Right lobe of liver (tissue), 4 donors: Measurements from ENCODE around the gene PRSS16.

Experiments
- POLR2A ChIP-seq: fragments of 450-650 bp; IDR thresholded peaks from one replicate; pipeline ENCODE4 v1.6.1; 2017; ENCODE audit warnings: antibody characterized with exemption, mild to moderate bottlenecking
- TF ChIP-seq, protein P1 (sequence below), 4 donors: fragments of 200-600 bp in 3 of 4; fragments of 450-650 bp in 1 of 4; IDR thresholded peaks; one replicate each; pipeline versions ENCODE4 v1.5.1 to v1.8.0; 2016 to 2022; ENCODE audit warnings: antibody characterized with exemption in 4 of 4, mild to moderate bottlenecking in 2 of 4
- donor health status: DM: no; HTN: no; CAD: no.
- donor health status: DM: no; HTN: no; CAD: no.
- donor health status: DM: no; HTN: yes; CAD: no.

DNA sequence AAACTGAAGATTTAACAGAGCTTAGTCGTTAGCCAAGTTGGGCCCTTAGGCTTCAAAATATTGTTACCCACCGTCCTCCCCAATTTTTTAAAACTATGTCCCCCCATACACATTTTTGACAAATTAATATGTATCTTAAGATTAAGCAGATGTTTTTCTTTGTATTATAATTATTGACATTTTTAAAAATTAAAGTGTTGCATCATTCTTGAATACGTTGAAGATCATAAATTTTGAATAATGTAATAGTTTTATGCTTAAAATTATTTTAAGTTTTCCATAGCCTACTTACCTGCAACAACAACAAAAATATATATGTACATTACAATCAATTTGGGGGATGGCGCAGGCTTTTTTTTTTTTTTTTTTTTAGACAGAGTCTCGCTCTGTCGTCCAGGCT, 8.2 kb upstream of the PRSS16 start:
- TF ChIP-seq, protein P1, sequence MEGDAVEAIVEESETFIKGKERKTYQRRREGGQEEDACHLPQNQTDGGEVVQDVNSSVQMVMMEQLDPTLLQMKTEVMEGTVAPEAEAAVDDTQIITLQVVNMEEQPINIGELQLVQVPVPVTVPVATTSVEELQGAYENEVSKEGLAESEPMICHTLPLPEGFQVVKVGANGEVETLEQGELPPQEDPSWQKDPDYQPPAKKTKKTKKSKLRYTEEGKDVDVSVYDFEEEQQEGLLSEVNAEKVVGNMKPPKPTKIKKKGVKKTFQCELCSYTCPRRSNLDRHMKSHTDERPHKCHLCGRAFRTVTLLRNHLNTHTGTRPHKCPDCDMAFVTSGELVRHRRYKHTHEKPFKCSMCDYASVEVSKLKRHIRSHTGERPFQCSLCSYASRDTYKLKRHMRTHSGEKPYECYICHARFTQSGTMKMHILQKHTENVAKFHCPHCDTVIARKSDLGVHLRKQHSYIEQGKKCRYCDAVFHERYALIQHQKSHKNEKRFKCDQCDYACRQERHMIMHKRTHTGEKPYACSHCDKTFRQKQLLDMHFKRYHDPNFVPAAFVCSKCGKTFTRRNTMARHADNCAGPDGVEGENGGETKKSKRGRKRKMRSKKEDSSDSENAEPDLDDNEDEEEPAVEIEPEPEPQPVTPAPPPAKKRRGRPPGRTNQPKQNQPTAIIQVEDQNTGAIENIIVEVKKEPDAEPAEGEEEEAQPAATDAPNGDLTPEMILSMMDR (IDR thresholded peaks at IDR 0.05), result no peak
- TF ChIP-seq POLR2A, result no peak
